Keratinocyte (primary cell): Measurements from ENCODE around the gene PNPLA2.
A peak's percentile ranks its signal among the peaks of the same experiment; 100 is the strongest.

Experiments used
- CTCF ChIP-seq, 3 experiments: IDR thresholded peaks in 1 of 3; conservative IDR thresholded peaks in 1 of 3; optimal IDR thresholded peaks in 1 of 3; 2 replicates in 2 of 3; 3 replicates in 1 of 3; pipeline versions ENCODE3 to v1.5.1; 2011; ENCODE audit warnings: low read length in 3 of 3, mild to moderate bottlenecking in 3 of 3, moderate library complexity in 2 of 3, control low read depth in 1 of 3, inconsistent platforms in 1 of 3; ENCODE audit not compliant: insufficient read depth in 2 of 3; ENCODE audit errors: extremely low read depth in 1 of 3
- EZH2 ChIP-seq: IDR thresholded peaks from one replicate; pipeline ENCODE4 v1.6.1; 2012; ENCODE audit warnings: inconsistent platforms, mild to moderate bottlenecking, low read length, moderate library complexity

GRCh38 chr11:811446-812245 lies 7.1 kb upstream of the PNPLA2 start:
- peak in 2 of 3 experiments; percentile 15 to 45 for TF ChIP-seq CTCF (optimal IDR thresholded peaks at IDR 0.05 in 1 of 3, IDR thresholded peaks at IDR 0.05 in 1 of 3, conservative IDR thresholded peaks at IDR 0.05 in 1 of 3; ENCODE audit: extremely low read depth in 1 of 3, insufficient read depth in 2 of 3, low read length in 3 of 3)
- no peak for TF ChIP-seq EZH2
